B cell (primary cell): Measurements from ENCODE around the gene RREB1.

Source experiments
- CTCF ChIP-seq: fragments of 200-600 bp; IDR thresholded peaks from one replicate; pipeline ENCODE4 v1.8.0; 2022; ENCODE audit warnings: antibody characterized with exemption, mild to moderate bottlenecking
- EZH2 ChIP-seq: IDR thresholded peaks from 2 replicates; pipeline ENCODE4 v1.6.1; 2012; ENCODE audit warnings: borderline replicate concordance, low read depth, mild to moderate bottlenecking, moderate library complexity, low read length; ENCODE audit not compliant: insufficient read depth, poor library complexity, severe bottlenecking

DNA sequence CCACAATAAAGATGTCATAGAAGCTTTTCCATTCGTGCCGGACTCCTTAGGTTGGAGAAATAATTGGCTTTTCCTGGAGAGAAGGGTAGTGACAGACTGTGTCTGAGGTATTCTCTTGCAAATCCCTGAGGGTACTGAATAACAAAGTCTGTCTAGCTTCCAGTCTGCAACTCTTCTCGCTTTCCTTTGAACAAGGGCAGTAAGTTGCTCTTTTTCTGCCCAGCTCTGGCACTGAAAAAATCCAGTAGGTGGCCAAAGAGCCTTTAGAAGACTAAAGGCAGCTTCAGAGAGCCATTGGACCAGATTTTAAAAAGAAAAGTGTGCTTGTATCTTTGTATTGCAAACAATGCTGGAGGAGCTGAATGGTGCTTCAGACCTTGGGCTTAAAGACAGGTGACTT lies 20.7 kb upstream of the RREB1 start:
- TF ChIP-seq CTCF (no peak), EZH2 (no peak)
